ENCODE results near the gene KRTAP4-11.
"Not testable (repeated sequence)": the region's sequence is repeated elsewhere in the genome, so short reads cannot be mapped to it uniquely, and the experiment has no call there.

Gene KRTAP4-11

DNA sequence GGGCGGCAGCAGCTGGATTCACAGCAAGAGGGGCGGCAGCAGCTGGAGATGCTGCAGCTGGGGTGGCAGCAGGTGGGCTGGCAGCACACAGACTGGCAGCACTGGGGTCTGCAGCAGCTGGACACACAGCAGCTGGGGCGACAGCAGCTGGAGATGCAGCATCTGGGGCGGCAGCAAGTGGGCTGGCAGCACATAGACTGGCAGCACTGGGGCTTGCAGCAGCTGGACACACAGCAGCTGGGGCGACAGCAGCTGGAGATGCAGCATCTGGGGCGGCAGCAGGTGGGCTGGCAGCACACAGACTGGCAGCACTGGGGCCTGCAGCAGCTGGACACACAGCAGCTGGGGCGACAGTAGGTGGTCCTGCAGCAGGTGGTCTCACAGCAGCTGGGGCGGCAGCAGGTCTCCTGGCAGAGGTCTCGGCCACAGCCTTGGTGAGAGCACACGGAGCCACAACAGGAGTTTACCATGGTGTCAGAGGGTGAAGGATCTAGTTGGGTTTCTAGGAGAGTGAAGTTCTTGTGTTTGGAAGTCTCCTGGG lies at the start of gene KRTAP4-11:
Gene KRTAP4-11 (minus strand): TSS at position 528 of the 541 bp plus-strand sequence. CDS start 58 bp downstream, at position 470.
- not testable (repeated sequence) for H3K27ac ChIP-seq (ENCODE audit: low read length); H3K27me3 ChIP-seq (ENCODE audit: control insufficient read depth, insufficient read depth, low read length)

DNA sequence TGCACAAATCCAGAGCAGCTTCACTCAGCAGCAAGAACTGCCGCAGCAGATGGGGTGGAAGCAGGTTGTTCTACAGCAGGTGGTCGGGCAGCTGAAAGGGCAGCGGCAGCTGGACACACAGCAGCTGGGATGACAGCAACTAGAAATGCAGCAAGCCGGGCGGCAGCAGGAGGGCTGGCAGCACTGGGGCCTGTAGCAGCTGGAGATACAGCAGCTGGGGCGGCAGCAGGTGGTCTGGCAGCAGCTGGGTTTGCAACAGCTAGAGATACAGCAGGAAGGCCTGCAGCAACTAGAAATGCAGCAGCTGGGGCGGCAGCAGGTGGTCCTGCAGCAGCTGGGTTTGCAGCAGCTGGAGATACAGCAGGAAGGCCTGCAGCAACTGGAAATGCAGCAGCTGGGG lies 49.4 kb upstream of the KRTAP4-11 start:
- Histone ChIP-seq H3K27ac (ENCODE audit: low read length) (no peak overlapping the region), H3K36me3 (ENCODE audit: control insufficient read depth, low read depth, low read length) (no peaks in the 10 kb centered on the region), H3K4me3 (ENCODE audit: low read length) (no peak overlapping the region), H3K27me3 (ENCODE audit: control insufficient read depth, insufficient read depth, low read length) (no peaks in the 10 kb centered on the region), H3K4me1 (ENCODE audit: control insufficient read depth, low read depth, low read length) (no peaks in the 10 kb centered on the region), H3K9me3 (ENCODE audit: control insufficient read depth, low read depth, low read length) (no peaks in the 10 kb centered on the region), H3K9ac (ENCODE audit: low read length) (no peak overlapping the region)

More for the DNA sequence above, at the start of gene KRTAP4-11:
- H3K4me3 ChIP-seq (ENCODE audit: low read length); H3K9me3 ChIP-seq (ENCODE audit: control insufficient read depth, low read depth, low read length); H3K36me3 ChIP-seq (ENCODE audit: control insufficient read depth, low read depth, low read length); H3K4me1 ChIP-seq (ENCODE audit: control insufficient read depth, low read depth, low read length); H3K9ac ChIP-seq (ENCODE audit: low read length): not testable (repeated sequence)

- H3K36me3 ChIP-seq (ENCODE audit: control insufficient read depth, low read depth, low read length) = no peaks in the 10 kb centered on the region
- H3K27ac ChIP-seq (ENCODE audit: low read length) = no peak overlapping the region
- H3K4me3 ChIP-seq (ENCODE audit: low read length) = no peak overlapping the region
- H3K9me3 ChIP-seq (ENCODE audit: control insufficient read depth, low read depth, low read length) = no peaks in the 10 kb centered on the region
- H3K27me3 ChIP-seq (ENCODE audit: control insufficient read depth, insufficient read depth, low read length) = no peaks in the 10 kb centered on the region
- no peak overlapping the region for H3K9ac ChIP-seq (ENCODE audit: low read length)
- H3K4me1 ChIP-seq (ENCODE audit: control insufficient read depth, low read depth, low read length) = no peaks in the 10 kb centered on the region
Measured at GRCh38 chr17:41163828-41164227, 45.7 kb upstream of the KRTAP4-11 start.

GRCh38 chr17:41160648-41161047 lies 42.5 kb upstream of the KRTAP4-11 start, which contains the start of gene KRTAP4-4:
Gene KRTAP4-4, minus strand, starts transcription at chr17:41160748. Its CDS starts 57 bp downstream, at chr17:41160691.
- Histone ChIP-seq H3K4me3 (ENCODE audit: low read length) (no peak within 1 kb of the TSS), H3K9ac (ENCODE audit: low read length) (no peak within 1 kb of the TSS), H3K27me3 (ENCODE audit: control insufficient read depth, insufficient read depth, low read length) (no peaks in the 10 kb centered on the region), H3K9me3 (ENCODE audit: control insufficient read depth, low read depth, low read length) (no peaks in the 10 kb centered on the region), H3K27ac (ENCODE audit: low read length) (no peak within 1 kb of the TSS), H3K36me3 (ENCODE audit: control insufficient read depth, low read depth, low read length) (no peaks in the 10 kb centered on the region), H3K4me1 (ENCODE audit: control insufficient read depth, low read depth, low read length) (no peaks in the 10 kb centered on the region)

GRCh38 chr17:41160190-41160589 lies 42.0 kb upstream of the KRTAP4-11 start:
- H3K36me3 ChIP-seq (ENCODE audit: control insufficient read depth, low read depth, low read length); H3K4me3 ChIP-seq (ENCODE audit: low read length); H3K27me3 ChIP-seq (ENCODE audit: control insufficient read depth, insufficient read depth, low read length); H3K27ac ChIP-seq (ENCODE audit: low read length); H3K9ac ChIP-seq (ENCODE audit: low read length); H3K4me1 ChIP-seq (ENCODE audit: control insufficient read depth, low read depth, low read length); H3K9me3 ChIP-seq (ENCODE audit: control insufficient read depth, low read depth, low read length): not testable (repeated sequence)

- H3K27ac ChIP-seq (ENCODE audit: low read length) = no peak overlapping the region
- no peaks in the 10 kb centered on the region for H3K9me3 ChIP-seq (ENCODE audit: control insufficient read depth, low read depth, low read length)
- H3K27me3 ChIP-seq (ENCODE audit: control insufficient read depth, insufficient read depth, low read length) = no peaks in the 10 kb centered on the region
- H3K9ac ChIP-seq (ENCODE audit: low read length) = no peak overlapping the region
- no peak overlapping the region for H3K4me3 ChIP-seq (ENCODE audit: low read length)
- no peaks in the 10 kb centered on the region for H3K36me3 ChIP-seq (ENCODE audit: control insufficient read depth, low read depth, low read length)
- no peaks in the 10 kb centered on the region for H3K4me1 ChIP-seq (ENCODE audit: control insufficient read depth, low read depth, low read length)
Measured at GRCh38 chr17:41153856-41154255, 35.7 kb upstream of the KRTAP4-11 start.

DNA sequence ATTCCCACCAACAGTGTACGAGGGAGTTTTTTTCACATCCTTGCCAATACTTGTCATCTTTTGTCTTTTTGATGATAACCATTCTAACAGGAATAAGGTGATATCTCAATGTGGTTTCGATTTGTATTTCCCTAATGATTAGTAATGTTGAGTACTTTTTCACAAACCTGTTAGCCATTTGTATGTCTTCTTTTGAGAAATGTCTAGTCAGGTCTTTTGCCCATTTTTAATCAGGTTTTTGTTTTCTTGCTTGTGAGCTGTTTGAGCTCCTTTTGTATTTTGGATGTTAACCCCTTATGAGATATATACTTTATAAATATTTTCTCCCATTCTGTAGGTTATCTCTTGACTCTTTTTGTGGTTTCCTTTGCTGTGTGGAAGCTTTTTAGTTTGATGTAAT lies 33.4 kb upstream of the KRTAP4-11 start:
- H3K27me3 ChIP-seq (ENCODE audit: control insufficient read depth, insufficient read depth, low read length) = no peaks in the 10 kb centered on the region
- no peaks in the 10 kb centered on the region for H3K4me1 ChIP-seq (ENCODE audit: control insufficient read depth, low read depth, low read length)
- no peak overlapping the region for H3K9ac ChIP-seq (ENCODE audit: low read length)
- H3K36me3 ChIP-seq (ENCODE audit: control insufficient read depth, low read depth, low read length) = no peaks in the 10 kb centered on the region
- no peak overlapping the region for H3K4me3 ChIP-seq (ENCODE audit: low read length)
- H3K9me3 ChIP-seq (ENCODE audit: control insufficient read depth, low read depth, low read length) = no peaks in the 10 kb centered on the region
- no peak overlapping the region for H3K27ac ChIP-seq (ENCODE audit: low read length)

DNA sequence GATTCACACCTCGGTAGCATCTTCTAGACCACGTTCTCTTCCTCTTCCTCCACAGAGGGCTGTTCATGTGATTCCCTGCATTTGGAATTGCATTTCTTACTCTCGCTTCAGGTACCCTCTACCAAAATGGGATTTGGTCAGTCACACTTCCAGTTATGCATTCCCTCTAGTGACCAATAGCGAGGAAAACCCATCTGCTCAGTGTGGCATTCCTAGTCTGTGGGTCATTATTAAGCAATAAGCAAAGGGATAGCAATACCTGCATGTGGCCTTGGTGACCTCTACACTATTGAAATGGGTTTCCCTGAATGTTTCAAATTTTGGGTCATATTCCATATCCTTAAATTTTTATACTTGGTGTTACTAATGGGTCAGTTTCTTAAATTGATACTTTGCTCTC lies 31.9 kb upstream of the KRTAP4-11 start:
- H3K27ac ChIP-seq (ENCODE audit: low read length) = no peak overlapping the region

DNA sequence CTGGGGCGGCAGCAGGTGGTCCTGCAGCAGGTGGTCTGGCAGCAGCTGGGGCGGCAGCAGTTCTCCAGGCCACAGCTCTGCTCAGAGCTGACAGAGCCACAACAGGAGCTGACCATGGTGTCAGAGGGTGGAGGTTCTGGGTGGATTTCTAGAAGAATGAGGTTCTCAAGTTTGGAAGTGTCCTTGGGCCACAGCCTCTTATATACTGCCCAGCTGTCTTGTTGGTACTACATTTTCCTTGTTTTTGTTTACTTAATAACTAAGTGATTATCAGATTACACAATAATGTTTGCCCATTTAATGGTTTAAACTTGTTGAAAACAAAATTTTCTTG lies 31.4 kb upstream of the KRTAP4-11 start, which contains the start of gene KRTAP4-5:
Gene KRTAP4-5 (minus strand): TSS at position 174 of the 334 bp plus-strand sequence. CDS start 58 bp downstream, at position 116.
- Histone ChIP-seq H3K36me3 (ENCODE audit: control insufficient read depth, low read depth, low read length) (no peaks in the 10 kb centered on the region), H3K9ac (ENCODE audit: low read length) (no peak within 1 kb of the TSS), H3K4me1 (ENCODE audit: control insufficient read depth, low read depth, low read length) (no peaks in the 10 kb centered on the region), H3K4me3 (ENCODE audit: low read length) (no peak within 1 kb of the TSS), H3K27ac (ENCODE audit: low read length) (no peak within 1 kb of the TSS), H3K27me3 (ENCODE audit: control insufficient read depth, insufficient read depth, low read length) (no peaks in the 10 kb centered on the region), H3K9me3 (ENCODE audit: control insufficient read depth, low read depth, low read length) (no peaks in the 10 kb centered on the region)

More for the DNA sequence above, 31.9 kb upstream of the KRTAP4-11 start:
- Histone ChIP-seq H3K9ac (ENCODE audit: low read length) (no peak overlapping the region), H3K4me1 (ENCODE audit: control insufficient read depth, low read depth, low read length) (no peaks in the 10 kb centered on the region), H3K4me3 (ENCODE audit: low read length) (no peak overlapping the region), H3K9me3 (ENCODE audit: control insufficient read depth, low read depth, low read length) (no peaks in the 10 kb centered on the region), H3K36me3 (ENCODE audit: control insufficient read depth, low read depth, low read length) (no peaks in the 10 kb centered on the region), H3K27me3 (ENCODE audit: control insufficient read depth, insufficient read depth, low read length) (no peaks in the 10 kb centered on the region)

DNA sequence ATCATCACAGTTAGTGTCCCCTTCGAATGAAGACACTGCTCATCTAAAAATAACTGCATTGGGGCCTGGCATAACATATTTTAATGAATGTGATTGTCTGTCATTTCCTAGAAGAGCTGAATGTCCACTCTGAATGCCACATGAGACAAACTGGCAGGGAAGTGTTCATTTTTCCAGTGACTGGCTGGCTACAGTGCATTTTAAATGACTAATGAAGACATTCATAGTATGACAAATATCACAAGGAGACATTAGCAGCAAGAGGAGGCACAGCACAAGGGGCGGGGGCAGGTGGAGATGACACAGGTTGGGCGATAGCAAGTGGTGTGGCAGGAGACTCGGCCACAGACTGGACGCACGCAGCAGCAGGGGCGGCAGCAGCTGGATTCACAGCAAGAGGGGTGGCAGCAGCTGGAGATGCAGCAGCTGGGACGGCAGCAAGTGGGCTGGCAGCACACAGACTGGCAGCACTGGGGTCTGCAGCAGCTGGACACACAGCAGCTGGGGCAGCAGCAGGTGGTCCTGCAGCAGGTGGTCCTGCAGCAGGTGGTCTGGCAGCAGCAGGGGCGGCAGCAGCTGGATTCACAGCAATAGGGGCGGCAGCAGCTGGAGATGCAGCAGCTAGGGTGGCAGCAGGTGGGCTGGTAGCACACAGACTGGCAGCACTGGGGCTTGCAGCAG lies 30.9 kb upstream of the KRTAP4-11 start:
- not testable (repeated sequence) for H3K4me3 ChIP-seq (ENCODE audit: low read length); H3K4me1 ChIP-seq (ENCODE audit: control insufficient read depth, low read depth, low read length); H3K9ac ChIP-seq (ENCODE audit: low read length); H3K36me3 ChIP-seq (ENCODE audit: control insufficient read depth, low read depth, low read length); H3K27ac ChIP-seq (ENCODE audit: low read length); H3K9me3 ChIP-seq (ENCODE audit: control insufficient read depth, low read depth, low read length); H3K27me3 ChIP-seq (ENCODE audit: control insufficient read depth, insufficient read depth, low read length)

GRCh38 chr17:41147531-41148204 lies 29.5 kb upstream of the KRTAP4-11 start:
- no peak overlapping the region for H3K9ac ChIP-seq (ENCODE audit: low read length)
- H3K4me3 ChIP-seq (ENCODE audit: low read length) = no peak overlapping the region

GRCh38 chr17:41145261-41145660 lies 27.1 kb upstream of the KRTAP4-11 start:
- Histone ChIP-seq H3K27me3 (ENCODE audit: control insufficient read depth, insufficient read depth, low read length) (no peaks in the 10 kb centered on the region), H3K9me3 (ENCODE audit: control insufficient read depth, low read depth, low read length) (peaks cover 7% of the 10 kb centered on the region), H3K4me1 (ENCODE audit: control insufficient read depth, low read depth, low read length) (no peaks in the 10 kb centered on the region), H3K9ac (ENCODE audit: low read length) (no peak overlapping the region), H3K36me3 (ENCODE audit: control insufficient read depth, low read depth, low read length) (no peaks in the 10 kb centered on the region), H3K27ac (ENCODE audit: low read length) (no peak overlapping the region), H3K4me3 (ENCODE audit: low read length) (no peak overlapping the region)

More at GRCh38 chr17:41147531-41148204, 29.5 kb upstream of the KRTAP4-11 start:
- no peaks in the 10 kb centered on the region for H3K4me1 ChIP-seq (ENCODE audit: control insufficient read depth, low read depth, low read length)
- no peak overlapping the region for H3K27ac ChIP-seq (ENCODE audit: low read length)
- H3K27me3 ChIP-seq (ENCODE audit: control insufficient read depth, insufficient read depth, low read length) = no peaks in the 10 kb centered on the region
- H3K9me3 ChIP-seq (ENCODE audit: control insufficient read depth, low read depth, low read length) = no peaks in the 10 kb centered on the region
- no peaks in the 10 kb centered on the region for H3K36me3 ChIP-seq (ENCODE audit: control insufficient read depth, low read depth, low read length)

All from iPS-18a (cell line).